Heart left ventricle (tissue), 16 donors: Measurements from ENCODE around the gene CCDC148. TPM values are rescaled to one million over a fixed set of nuclear protein-coding genes. Genes with fewer than 3 reads are reported as not detected.

Source experiments
- ATAC-seq, 4 donors: fragments of 200-7000 bp; cut with Tn5 transposase; one replicate each; pipeline ENCODE4 v1.9.1; 2020 to 2022; ENCODE audit warnings: moderate library complexity in 4 of 4, mild to moderate bottlenecking in 3 of 4, moderate number of reproducible peaks in 1 of 4
- DNase-seq, 5 donors: peaks; one replicate each; pipeline ENCODE4 v3.0.0-alpha.2; 2020
- H3K27ac ChIP-seq, 12 donors: fragments of 200-600 bp; sonication (generic) in 4 of 12; one replicate each; pipeline versions ENCODE4 v1.5.0 to v1.8.0; 2016 to 2022; ENCODE audit warnings: mild to moderate bottlenecking in 2 of 12
- H3K27me3 ChIP-seq, 9 donors: fragments of 200-600 bp; sonication (generic) in 2 of 9; one replicate each; pipeline versions ENCODE4 v1.5.1 to v1.8.0; 2016 to 2022; ENCODE audit warnings: mild to moderate bottlenecking in 3 of 9
- H3K36me3 ChIP-seq, 9 donors: fragments of 200-600 bp; sonication (generic) in 2 of 9; one replicate each; pipeline versions ENCODE4 v1.5.0 to v1.8.0; 2018 to 2022; ENCODE audit warnings: mild to moderate bottlenecking in 2 of 9
- H3K4me1 ChIP-seq, 12 donors: fragments of 200-600 bp; sonication (generic) in 4 of 12; one replicate each; pipeline versions ENCODE4 v1.5.0 to v1.8.0; 2016 to 2022; ENCODE audit warnings: mild to moderate bottlenecking in 3 of 12
- H3K4me3 ChIP-seq, 12 donors: fragments of 200-600 bp; sonication (generic) in 4 of 12; one replicate each; pipeline versions ENCODE4 v1.5.0 to v1.8.0; 2017 to 2022; ENCODE audit warnings: mild to moderate bottlenecking in 9 of 12, moderate library complexity in 4 of 12
- H3K9me3 ChIP-seq, 12 donors: fragments of 200-600 bp; sonication (generic) in 4 of 12; one replicate each; pipeline versions ENCODE4 v1.5.0 to v1.8.0; 2016 to 2022; ENCODE audit warnings: mild to moderate bottlenecking in 1 of 12
- POLR2A ChIP-seq, 2 donors: fragments of 450-650 bp; IDR thresholded peaks; one replicate each; pipeline ENCODE4 v1.6.1; 2017; ENCODE audit warnings: antibody characterized with exemption in 2 of 2, mild to moderate bottlenecking in 2 of 2, moderate library complexity in 2 of 2
- WGBS, 4 donors: extraction: QIAGEN DNeasy Blood & Tissue Kit in 2 of 4; methylation state at CpG; one replicate each; pipeline versions ENCODE4 v1.1.5 to v1.1.7; 2013 to 2018; 5-methylcytosine and 5-hydroxymethylcytosine counted together
- intact Hi-C, 10 donors: fragments of 100-400 bp; cut with DNase I; formaldehyde crosslinking; loops; one replicate each; pipeline versions ENCODE4 v1.11.1 to v1.14.2; 2022
- polyA plus RNA-seq, 2 donors: library from polyadenylated mRNA; stranded (reverse); fragments of 200-250 nt; gene quantifications; one replicate each; pipeline ENCODE4 v1.2.3, GENCODE V29; 2013
- total RNA-seq, 9 donors: library from RNA; depleted of rRNA in 2 of 9; stranded (reverse); fragments of >200 nt in 2 of 9; fragmentation: NEBNext Ultra II Directional in 3 of 9; extraction: Animal tissue kit (Norgen Biotek cat#: 25700) in 3 of 9; gene quantifications; one replicate each; pipeline versions ENCODE4 v1.1.0 to v1.2.4, GENCODE V29; 2016 to 2023
- TF ChIP-seq, protein P1 (sequence below), 12 donors: fragments of 200-600 bp; sonication (generic) in 4 of 12; IDR thresholded peaks; one replicate each; pipeline versions ENCODE4 v1.5.0 to v1.8.0; 2018 to 2022; ENCODE audit warnings: antibody characterized with exemption in 12 of 12, mild to moderate bottlenecking in 5 of 12
- donor health status: ischemic (EF 13 %, LVEDD 7.1; RV severe dilation, severe dysfunction).
- donor health status: healthy with polysubstance abuse.
- donor health status: DM: no; HTN: yes; CAD: no.
- donor health status: DM: no; HTN: no; CAD: no.
- donor health status: ischemic (EF 25% LVEDD 6.9; RV normal size, moderate dysfunction).
- donor health status: ischemic (EF 25% LVEDD 5.7; RV mildly dilated, moderate dysfunction).
- donor health status: healthy.
- donor health status: DM: yes; HTN: yes; CAD: no.
- donor health status: ischemic (EF 35%, LVEDD 5.7; RV mildly dilated, moderate dysfunction).
- donor health status: nonischemic (EF 11% LVEDD 7.7; RV severe dilation, severe dysfunction).
- donor health status: DM: yes; HTN: yes; CAD: no.
- donor health status: PGD.
- donor health status: ischemic (EF 29% LVEDD 5.4; RV normal size, mild dysfunction).
- donor health status: nonischemic (EF 23%, LVEDD 6.1; RV moderate dilation, normal function).

CCDC148 gene
- total and polyA plus RNA-seq, 11 donors: 0.24 to 1.2 (median 0.75) TPM; not detected in 2

DNA sequence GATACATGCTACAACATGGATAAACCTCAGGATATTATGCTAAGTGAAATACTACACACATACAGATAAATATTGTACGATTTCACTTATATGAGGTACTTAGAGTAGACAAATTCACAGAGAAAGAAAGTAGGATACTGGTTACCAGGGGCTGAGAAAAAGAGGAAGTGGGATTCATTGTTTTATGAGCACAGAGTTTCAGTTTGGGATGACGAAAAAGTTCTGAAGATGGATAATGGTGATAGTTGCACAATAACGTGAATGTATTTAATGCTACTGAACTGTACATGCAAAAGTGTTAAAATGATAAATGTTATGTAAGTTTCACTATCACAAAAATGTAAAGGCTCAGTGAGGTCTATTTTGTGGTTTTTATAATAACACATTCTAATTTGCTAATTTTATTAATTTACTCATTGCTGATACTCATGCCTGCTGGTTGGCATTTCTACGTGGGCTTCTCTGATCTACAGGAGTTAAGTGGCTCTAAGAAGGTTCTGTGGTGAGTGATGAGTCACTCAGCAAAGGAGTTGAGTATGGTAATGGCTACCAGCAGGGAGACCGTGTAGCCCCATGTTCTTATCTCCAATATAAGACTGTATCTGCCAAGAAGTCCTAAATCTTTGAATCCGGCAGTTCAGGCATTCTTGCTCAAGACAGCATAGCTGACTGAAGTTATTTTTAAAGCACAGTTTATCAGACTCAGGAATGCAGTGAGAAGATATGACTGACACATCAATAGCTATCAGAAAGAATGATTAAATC, 313.8 kb downstream of the CCDC148 start:
- Histone ChIP-seq H3K9me3 (peaks cover 0 to 5% (median 0%) of the 10 kb centered on the region in 12 donors), H3K36me3 (no peaks in the 10 kb centered on the region), H3K4me1 (no peaks in the 10 kb centered on the region), H3K4me3 (no peak overlapping the region), H3K27ac (no peak overlapping the region), H3K27me3 (no peaks in the 10 kb centered on the region)
- intact Hi-C loops: no loop called here
- 61 to 71% (median 63%) methylated on average over 6 of the region's 6 CpGs for WGBS, 4 donors
- TF ChIP-seq, protein P1, sequence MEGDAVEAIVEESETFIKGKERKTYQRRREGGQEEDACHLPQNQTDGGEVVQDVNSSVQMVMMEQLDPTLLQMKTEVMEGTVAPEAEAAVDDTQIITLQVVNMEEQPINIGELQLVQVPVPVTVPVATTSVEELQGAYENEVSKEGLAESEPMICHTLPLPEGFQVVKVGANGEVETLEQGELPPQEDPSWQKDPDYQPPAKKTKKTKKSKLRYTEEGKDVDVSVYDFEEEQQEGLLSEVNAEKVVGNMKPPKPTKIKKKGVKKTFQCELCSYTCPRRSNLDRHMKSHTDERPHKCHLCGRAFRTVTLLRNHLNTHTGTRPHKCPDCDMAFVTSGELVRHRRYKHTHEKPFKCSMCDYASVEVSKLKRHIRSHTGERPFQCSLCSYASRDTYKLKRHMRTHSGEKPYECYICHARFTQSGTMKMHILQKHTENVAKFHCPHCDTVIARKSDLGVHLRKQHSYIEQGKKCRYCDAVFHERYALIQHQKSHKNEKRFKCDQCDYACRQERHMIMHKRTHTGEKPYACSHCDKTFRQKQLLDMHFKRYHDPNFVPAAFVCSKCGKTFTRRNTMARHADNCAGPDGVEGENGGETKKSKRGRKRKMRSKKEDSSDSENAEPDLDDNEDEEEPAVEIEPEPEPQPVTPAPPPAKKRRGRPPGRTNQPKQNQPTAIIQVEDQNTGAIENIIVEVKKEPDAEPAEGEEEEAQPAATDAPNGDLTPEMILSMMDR (IDR thresholded peaks at IDR 0.05): no peak
- no peak for TF ChIP-seq POLR2A (IDR thresholded peaks at IDR 0.05)
- no peak for DNase-seq
- ATAC-seq: no peak

DNA sequence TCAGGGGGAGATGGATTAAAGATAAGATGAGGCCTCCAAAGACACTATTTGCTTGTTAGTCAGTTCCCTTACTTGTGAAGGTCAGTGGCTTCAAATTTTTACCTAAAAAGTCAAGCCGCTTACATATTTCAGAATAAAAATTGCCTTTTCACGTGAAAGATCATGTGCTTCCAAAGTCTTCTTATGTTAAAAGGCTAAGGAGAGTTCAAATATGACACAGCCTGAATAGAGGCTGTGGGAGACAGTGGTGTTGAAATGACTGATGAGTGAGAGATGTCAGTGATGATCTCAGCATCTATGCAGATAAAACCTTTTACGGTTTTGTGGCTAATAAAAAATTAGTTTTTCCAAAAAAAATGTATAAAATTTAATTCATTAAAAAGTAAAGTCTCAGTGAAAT, 314.4 kb downstream of the CCDC148 start:
- 84 to 87% (median 85%) methylated on average over 3 of the region's 3 CpGs for WGBS, 4 donors
- Histone ChIP-seq H3K27ac (no peak overlapping the region), H3K9me3 (peaks cover 0 to 5% (median 0%) of the 10 kb centered on the region in 12 donors), H3K27me3 (no peaks in the 10 kb centered on the region), H3K36me3 (no peaks in the 10 kb centered on the region), H3K4me3 (no peak overlapping the region), H3K4me1 (no peaks in the 10 kb centered on the region)
- no peak for DNase-seq
- TF ChIP-seq, protein P1 (IDR thresholded peaks at IDR 0.05): no peak
- no peak for TF ChIP-seq POLR2A (IDR thresholded peaks at IDR 0.05)
- intact Hi-C loops: no loop called here
- ATAC-seq: no peak

DNA sequence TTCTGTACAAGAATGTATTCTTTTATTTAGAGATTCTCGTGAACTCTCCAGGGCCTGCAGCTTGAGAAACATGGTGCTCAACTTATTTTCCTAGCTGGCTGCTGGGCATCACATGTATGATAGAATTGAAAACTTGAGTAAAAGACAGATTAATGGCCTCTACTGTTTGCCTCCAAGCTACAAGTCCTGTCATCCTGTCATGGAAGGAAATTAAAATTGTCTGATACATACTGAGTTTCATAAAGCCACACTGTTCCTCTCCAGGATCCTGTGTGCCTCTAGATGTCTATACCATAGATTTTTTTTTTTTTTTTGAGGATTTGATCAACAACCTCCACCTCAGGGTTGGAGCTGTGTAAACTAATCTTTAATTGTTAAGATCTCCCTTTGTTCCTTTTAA, 316.4 kb downstream of the CCDC148 start:
- no peaks in the 10 kb centered on the region for H3K36me3 ChIP-seq
- ATAC-seq (no peak), DNase-seq (no peak)
- H3K4me3 ChIP-seq: no peak overlapping the region
- 85 to 96% (median 94%) methylated on average over 1 of the region's 1 CpG for WGBS, 4 donors
- H3K9me3 ChIP-seq: no peaks in the 10 kb centered on the region
- H3K27me3 ChIP-seq: no peaks in the 10 kb centered on the region
- H3K4me1 ChIP-seq: no peaks in the 10 kb centered on the region
- intact Hi-C loops: no loop called here
- H3K27ac ChIP-seq: no peak overlapping the region
- no peak for TF ChIP-seq POLR2A (IDR thresholded peaks at IDR 0.05)
- TF ChIP-seq, protein P1 (IDR thresholded peaks at IDR 0.05): no peak

DNA sequence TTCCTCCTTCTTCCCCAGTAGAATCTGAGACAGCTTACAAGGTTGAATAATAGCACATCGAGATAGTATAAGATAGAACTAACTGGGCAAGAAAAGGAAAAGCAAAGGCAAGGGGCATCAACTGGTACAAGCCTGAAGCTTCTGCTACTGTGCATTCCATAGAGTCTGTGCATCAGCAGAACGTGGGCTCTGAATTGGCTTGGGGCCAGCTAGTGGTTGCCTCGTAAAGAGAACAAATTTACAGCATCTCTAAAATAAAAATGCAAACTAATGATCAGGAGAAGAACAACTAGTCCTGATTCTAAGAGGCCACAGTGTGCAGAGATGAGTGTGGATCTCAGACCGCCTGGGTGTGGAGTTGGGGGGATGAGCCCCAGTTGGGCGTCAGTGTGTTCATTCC, 318.3 kb downstream of the CCDC148 start:
- H3K9me3 ChIP-seq: no peaks in the 10 kb centered on the region
- ATAC-seq: no peak
- no peaks in the 10 kb centered on the region for H3K36me3 ChIP-seq
- no peaks in the 10 kb centered on the region for H3K4me1 ChIP-seq
- no peak overlapping the region for H3K27ac ChIP-seq
- DNase-seq: no peak
- no peak overlapping the region for H3K4me3 ChIP-seq
- intact Hi-C loops: no loop called here
- H3K27me3 ChIP-seq: no peaks in the 10 kb centered on the region
- 46 to 63% (median 55%) methylated on average over 5 of the region's 5 CpGs for WGBS, 4 donors
- TF ChIP-seq, protein P1 (IDR thresholded peaks at IDR 0.05): no peak
- no peak for TF ChIP-seq POLR2A (IDR thresholded peaks at IDR 0.05)
